D721Med (cell line): ENCODE results near the gene OR11A1.

Experiments used
- DNase-seq: peaks from one replicate; pipeline ENCODE4 v3.0.0; 2011; ENCODE audit warnings: low spot score; ENCODE audit not compliant: insufficient read length
- FAIRE-seq: peaks from 2 replicates; lab custom pipeline; 2011; peaks lifted over from hg19 to GRCh38; lab: Jason Lieb, UNC
- TF ChIP-seq, protein P1 (sequence below): IDR thresholded peaks from 2 replicates; pipeline ENCODE4 v1.5.1; 2012; ENCODE audit warnings: mild to moderate bottlenecking, control low read depth; ENCODE audit not compliant: insufficient read depth; ENCODE audit errors: missing control alignments

The OR11A1 gene, protein sequence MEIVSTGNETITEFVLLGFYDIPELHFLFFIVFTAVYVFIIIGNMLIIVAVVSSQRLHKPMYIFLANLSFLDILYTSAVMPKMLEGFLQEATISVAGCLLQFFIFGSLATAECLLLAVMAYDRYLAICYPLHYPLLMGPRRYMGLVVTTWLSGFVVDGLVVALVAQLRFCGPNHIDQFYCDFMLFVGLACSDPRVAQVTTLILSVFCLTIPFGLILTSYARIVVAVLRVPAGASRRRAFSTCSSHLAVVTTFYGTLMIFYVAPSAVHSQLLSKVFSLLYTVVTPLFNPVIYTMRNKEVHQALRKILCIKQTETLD

DNA sequence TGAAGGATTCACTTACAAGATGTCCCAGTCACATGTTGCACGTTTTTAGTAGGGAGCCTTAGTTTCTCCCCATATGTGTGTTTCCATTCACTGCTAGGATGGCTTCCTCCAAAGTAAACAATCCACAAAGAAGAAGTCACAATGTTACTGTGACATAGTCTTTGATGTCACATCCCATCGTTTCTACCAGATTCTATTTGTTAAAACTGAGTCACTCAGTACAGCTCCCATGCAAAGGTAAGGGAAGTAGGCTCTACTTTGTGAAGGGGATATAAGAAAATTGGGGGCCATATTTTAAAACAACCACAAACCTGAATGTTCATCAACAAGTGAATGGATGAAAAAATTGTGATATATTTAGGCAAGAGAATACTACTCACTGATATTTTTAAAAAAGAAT lies at the start of gene OR11A1, which contains the start of gene OR2H1:
Gene OR11A1, minus strand, starts transcription at position 101 of the 400 bp plus-strand sequence. CDS start 29,430 bp downstream, outside the sequence.
Gene OR2H1, plus strand, starts transcription at position 185 of the 400 bp plus-strand sequence. CDS start 4,615 bp downstream, outside the sequence.
- TF ChIP-seq, protein P1, sequence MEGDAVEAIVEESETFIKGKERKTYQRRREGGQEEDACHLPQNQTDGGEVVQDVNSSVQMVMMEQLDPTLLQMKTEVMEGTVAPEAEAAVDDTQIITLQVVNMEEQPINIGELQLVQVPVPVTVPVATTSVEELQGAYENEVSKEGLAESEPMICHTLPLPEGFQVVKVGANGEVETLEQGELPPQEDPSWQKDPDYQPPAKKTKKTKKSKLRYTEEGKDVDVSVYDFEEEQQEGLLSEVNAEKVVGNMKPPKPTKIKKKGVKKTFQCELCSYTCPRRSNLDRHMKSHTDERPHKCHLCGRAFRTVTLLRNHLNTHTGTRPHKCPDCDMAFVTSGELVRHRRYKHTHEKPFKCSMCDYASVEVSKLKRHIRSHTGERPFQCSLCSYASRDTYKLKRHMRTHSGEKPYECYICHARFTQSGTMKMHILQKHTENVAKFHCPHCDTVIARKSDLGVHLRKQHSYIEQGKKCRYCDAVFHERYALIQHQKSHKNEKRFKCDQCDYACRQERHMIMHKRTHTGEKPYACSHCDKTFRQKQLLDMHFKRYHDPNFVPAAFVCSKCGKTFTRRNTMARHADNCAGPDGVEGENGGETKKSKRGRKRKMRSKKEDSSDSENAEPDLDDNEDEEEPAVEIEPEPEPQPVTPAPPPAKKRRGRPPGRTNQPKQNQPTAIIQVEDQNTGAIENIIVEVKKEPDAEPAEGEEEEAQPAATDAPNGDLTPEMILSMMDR: no peak
- DNase-seq: no peak
- no peak for FAIRE-seq

GRCh38 chr6:29506446-29507067 lies 49.7 kb upstream of the OR11A1 start:
- FAIRE-seq (no peak), DNase-seq (no peak)
- TF ChIP-seq, protein P1: no peak

- DNase-seq (no peak), FAIRE-seq (no peak)
- TF ChIP-seq, protein P1: no peak
Measured at GRCh38 chr6:29505808-29506207, 48.9 kb upstream of the OR11A1 start.

DNA sequence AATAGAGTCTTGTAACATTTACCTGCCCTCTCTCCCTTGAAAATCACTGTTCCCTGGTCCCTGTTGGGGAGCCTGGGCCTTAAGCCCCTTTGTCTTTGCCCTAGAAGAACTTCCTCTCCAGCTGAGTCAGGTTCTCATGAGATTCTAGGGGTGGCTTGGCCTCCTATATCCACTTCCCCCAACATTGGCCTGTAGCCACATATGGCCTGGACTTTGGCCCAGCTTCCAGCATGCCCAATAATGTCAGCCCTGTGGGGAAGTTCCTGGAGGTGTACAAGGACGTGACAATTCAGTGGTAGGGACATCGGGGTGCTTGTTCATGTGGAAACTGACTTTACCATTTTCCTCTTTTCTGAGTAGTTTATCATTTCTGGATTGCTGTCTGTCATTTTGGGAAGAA lies 48.1 kb upstream of the OR11A1 start:
- TF ChIP-seq, protein P1: no peak
- DNase-seq: no peak
- no peak for FAIRE-seq

GRCh38 chr6:29502597-29502996 lies 45.7 kb upstream of the OR11A1 start:
- FAIRE-seq (no peak), DNase-seq (no peak)
- TF ChIP-seq, protein P1: no peak

GRCh38 chr6:29502181-29502580 lies 45.3 kb upstream of the OR11A1 start:
- DNase-seq (no peak), FAIRE-seq (no peak)
- TF ChIP-seq, protein P1: no peak

- TF ChIP-seq, protein P1: no peak
- FAIRE-seq (no peak), DNase-seq (no peak)
Measured at GRCh38 chr6:29501106-29501505, 44.2 kb upstream of the OR11A1 start.
